HPDE6-E6E7 (cell line): ENCODE data around the gene TMEM187.

Experiments
- DNase-seq: peaks from one replicate; pipeline ENCODE4 v3.0.0; 2011; ENCODE audit warnings: missing footprints; ENCODE audit errors: extremely low spot score

The TMEM187 gene

GRCh38 chrX:153972368-153973126, at the start of gene TMEM187:
Gene TMEM187 (plus strand): TSS chrX:153972754. CDS start chrX:153982063, 9,309 bp downstream.
- peak; percentile 94 for DNase-seq

- peak; percentile 72 for DNase-seq
These were observed 49.4 kb upstream of the TMEM187 start for GRCh38 chrX:153922932-153923857.

- DNase-seq, result no peak
These were observed 48.2 kb upstream of the TMEM187 start for GRCh38 chrX:153924149-153924861.

GRCh38 chrX:153925387-153925738, 47.2 kb upstream of the TMEM187 start:
- no peak for DNase-seq

- DNase-seq, result no peak
These were observed 46.6 kb upstream of the TMEM187 start, which contains the start of gene ARHGAP4 for GRCh38 chrX:153925739-153926551. Gene ARHGAP4 (minus strand): TSS chrX:153926264. CDS start chrX:153926202, 62 bp downstream.

- DNase-seq, result no peak
These were observed 46.0 kb upstream of the TMEM187 start for GRCh38 chrX:153926552-153926857.

GRCh38 chrX:153926858-153927671, 45.5 kb upstream of the TMEM187 start:
- no peak for DNase-seq

- DNase-seq, result no peak
These were observed 45.0 kb upstream of the TMEM187 start for GRCh38 chrX:153927672-153927921.

- DNase-seq, result peak; percentile 100
These were observed 44.4 kb upstream of the TMEM187 start for GRCh38 chrX:153927922-153928760.

GRCh38 chrX:153928846-153929245, 43.7 kb upstream of the TMEM187 start:
- DNase-seq, result no peak

- DNase-seq, result no peak
These were observed 43.0 kb upstream of the TMEM187 start for GRCh38 chrX:153929576-153929975.

GRCh38 chrX:153930011-153930910, 42.3 kb upstream of the TMEM187 start:
- DNase-seq, result no peak

- DNase-seq, result no peak
These were observed 41.4 kb upstream of the TMEM187 start for GRCh38 chrX:153931151-153931550.

- DNase-seq, result no peak
These were observed 40.8 kb upstream of the TMEM187 start for GRCh38 chrX:153931748-153932147.

- DNase-seq, result no peak
These were observed 40.2 kb upstream of the TMEM187 start for GRCh38 chrX:153932220-153932915.

GRCh38 chrX:153933748-153934147, 38.8 kb upstream of the TMEM187 start:
- DNase-seq, result no peak

- DNase-seq, result no peak
These were observed 38.3 kb upstream of the TMEM187 start for GRCh38 chrX:153934148-153934761.
